GM19463 (cell line): ENCODE measurements around the gene ACADVL.
A peak's percentile ranks its signal among the peaks of the same experiment; 100 is the strongest.
"Not testable (repeated sequence)": the region's sequence is repeated elsewhere in the genome, so short reads cannot be mapped to it uniquely, and the experiment has no call there.

Experiments
- ATAC-seq: cut with Tn5 transposase; IDR thresholded peaks from one replicate; pipeline ENCODE4 v1.9.1; 2021; ENCODE audit warnings: mild to moderate bottlenecking, moderate library complexity; ENCODE audit not compliant: unreplicated experiment

Gene ACADVL

GRCh38 chr17:7234083-7234951, 14.6 kb downstream of the ACADVL start, which contains the start of gene DVL2:
Gene DVL2 (minus strand): TSS chr17:7234517. CDS start chr17:7234262, 255 bp downstream.
- peak; percentile 46 for ATAC-seq

- no peak for ATAC-seq
These were observed 16.2 kb downstream of the ACADVL start for GRCh38 chr17:7235693-7236665.

- ATAC-seq = no peak
These were observed 17.1 kb downstream of the ACADVL start for GRCh38 chr17:7236808-7237207.

GRCh38 chr17:7237266-7237760, 17.6 kb downstream of the ACADVL start:
- ATAC-seq = no peak

GRCh38 chr17:7237761-7238419, 18.2 kb downstream of the ACADVL start:
- ATAC-seq = no peak

GRCh38 chr17:7238420-7239090, 18.8 kb downstream of the ACADVL start:
- ATAC-seq = no peak

GRCh38 chr17:7239091-7240027, 19.6 kb downstream of the ACADVL start, which contains the start of gene PHF23:
Gene PHF23 (minus strand): TSS chr17:7239457. CDS start chr17:7239279, 178 bp downstream.
- ATAC-seq = peak; percentile 56

GRCh38 chr17:7240375-7240774, 20.6 kb downstream of the ACADVL start:
- no peak for ATAC-seq

GRCh38 chr17:7241090-7241733, 21.5 kb downstream of the ACADVL start:
- no peak for ATAC-seq

- ATAC-seq = peak; percentile 21
These were observed 22.3 kb downstream of the ACADVL start, which contains the start of gene GABARAP for GRCh38 chr17:7241783-7242716. Gene GABARAP (minus strand): TSS chr17:7242449. CDS start chr17:7242330, 119 bp downstream.

GRCh38 chr17:7242717-7243452, 23.1 kb downstream of the ACADVL start:
- peak; percentile 38 for ATAC-seq

- no peak for ATAC-seq
These were observed 23.7 kb downstream of the ACADVL start for GRCh38 chr17:7243453-7243729.

- ATAC-seq = not testable (repeated sequence)
These were observed 24.1 kb downstream of the ACADVL start for GRCh38 chr17:7243838-7244237.

- ATAC-seq = no peak
These were observed 27.0 kb downstream of the ACADVL start for GRCh38 chr17:7246779-7247178.

GRCh38 chr17:7248796-7249195, 29.1 kb downstream of the ACADVL start:
- ATAC-seq = no peak

GRCh38 chr17:7249214-7249613, 29.5 kb downstream of the ACADVL start:
- ATAC-seq = no peak

GRCh38 chr17:7249830-7250229, 30.1 kb downstream of the ACADVL start:
- no peak for ATAC-seq
